GM12874 (cell line): ENCODE results near the gene KIF6.

Source experiments
- TF ChIP-seq, protein P1 (sequence below): IDR thresholded peaks from 2 replicates; pipeline ENCODE4 v1.5.1; 2011; ENCODE audit warnings: low read depth, mild to moderate bottlenecking, control low read depth, low read length, moderate library complexity; ENCODE audit not compliant: insufficient read depth

Gene KIF6

DNA sequence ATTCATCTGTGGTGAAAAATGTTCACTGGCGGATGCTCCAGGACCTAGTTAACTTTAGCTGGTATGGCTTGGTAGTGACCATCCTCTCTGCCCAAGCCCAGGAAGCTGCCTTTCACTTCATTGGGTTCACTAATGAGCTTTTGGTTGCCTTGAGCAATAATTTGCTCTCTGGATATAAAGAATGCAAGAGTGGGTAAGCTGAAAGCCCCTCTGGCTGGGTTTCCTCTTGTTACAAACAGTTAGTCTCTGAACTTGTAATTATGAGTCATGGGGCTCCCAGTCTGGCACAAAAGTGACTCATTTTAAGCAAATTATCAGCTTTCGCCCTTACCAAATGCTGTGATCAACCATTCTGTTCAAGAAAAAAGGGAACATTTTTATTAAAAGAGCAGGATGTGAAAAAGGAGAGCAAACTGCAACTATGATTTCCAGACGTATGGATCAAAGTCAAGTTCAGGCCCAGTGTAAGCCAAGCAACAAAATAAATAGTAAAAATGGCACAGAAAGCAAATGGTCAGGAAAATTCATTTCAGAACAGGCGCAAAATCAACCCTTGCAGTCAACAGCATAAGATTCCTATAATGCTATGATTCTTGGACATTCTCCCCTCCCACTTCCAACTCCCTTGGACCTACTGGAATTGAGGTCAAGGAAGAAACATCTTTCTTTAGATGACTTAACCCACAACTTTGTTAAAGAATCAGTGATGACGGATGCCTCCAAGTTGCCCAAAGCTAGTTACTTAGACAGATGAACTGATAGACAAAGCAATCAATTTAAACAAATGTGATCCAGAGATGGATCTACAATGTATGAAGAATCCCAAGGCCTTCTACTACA lies 272.7 kb downstream of the KIF6 start:
- TF ChIP-seq, protein P1, sequence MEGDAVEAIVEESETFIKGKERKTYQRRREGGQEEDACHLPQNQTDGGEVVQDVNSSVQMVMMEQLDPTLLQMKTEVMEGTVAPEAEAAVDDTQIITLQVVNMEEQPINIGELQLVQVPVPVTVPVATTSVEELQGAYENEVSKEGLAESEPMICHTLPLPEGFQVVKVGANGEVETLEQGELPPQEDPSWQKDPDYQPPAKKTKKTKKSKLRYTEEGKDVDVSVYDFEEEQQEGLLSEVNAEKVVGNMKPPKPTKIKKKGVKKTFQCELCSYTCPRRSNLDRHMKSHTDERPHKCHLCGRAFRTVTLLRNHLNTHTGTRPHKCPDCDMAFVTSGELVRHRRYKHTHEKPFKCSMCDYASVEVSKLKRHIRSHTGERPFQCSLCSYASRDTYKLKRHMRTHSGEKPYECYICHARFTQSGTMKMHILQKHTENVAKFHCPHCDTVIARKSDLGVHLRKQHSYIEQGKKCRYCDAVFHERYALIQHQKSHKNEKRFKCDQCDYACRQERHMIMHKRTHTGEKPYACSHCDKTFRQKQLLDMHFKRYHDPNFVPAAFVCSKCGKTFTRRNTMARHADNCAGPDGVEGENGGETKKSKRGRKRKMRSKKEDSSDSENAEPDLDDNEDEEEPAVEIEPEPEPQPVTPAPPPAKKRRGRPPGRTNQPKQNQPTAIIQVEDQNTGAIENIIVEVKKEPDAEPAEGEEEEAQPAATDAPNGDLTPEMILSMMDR, result no peak

DNA sequence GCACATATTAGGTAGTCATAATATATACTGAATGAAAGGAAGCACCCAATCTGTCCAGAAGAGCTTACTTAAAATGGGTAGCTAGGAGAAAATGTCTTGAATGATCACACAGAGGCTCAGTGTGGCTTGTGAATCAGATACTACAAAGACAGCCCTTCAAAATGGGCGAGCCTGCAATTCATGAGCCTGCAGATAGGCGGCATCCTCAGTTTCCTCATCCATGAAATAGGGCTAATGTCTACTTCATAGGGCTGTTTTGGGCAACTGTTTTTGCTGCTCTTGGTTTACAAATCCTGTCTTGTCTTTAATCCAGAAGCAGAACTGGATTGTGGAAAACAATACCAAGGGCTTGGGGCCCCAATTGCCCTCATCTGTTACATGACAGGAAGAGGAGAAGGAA lies 273.4 kb downstream of the KIF6 start:
- TF ChIP-seq, protein P1, result peak; percentile 83

GRCh38 chr6:39449022-39449421 lies 276.2 kb downstream of the KIF6 start:
- TF ChIP-seq, protein P1, result no peak

GRCh38 chr6:39446909-39447308 lies 278.3 kb downstream of the KIF6 start:
- TF ChIP-seq, protein P1, result no peak

- TF ChIP-seq, protein P1, result no peak
These were observed 279.5 kb downstream of the KIF6 start for GRCh38 chr6:39445667-39446066.

DNA sequence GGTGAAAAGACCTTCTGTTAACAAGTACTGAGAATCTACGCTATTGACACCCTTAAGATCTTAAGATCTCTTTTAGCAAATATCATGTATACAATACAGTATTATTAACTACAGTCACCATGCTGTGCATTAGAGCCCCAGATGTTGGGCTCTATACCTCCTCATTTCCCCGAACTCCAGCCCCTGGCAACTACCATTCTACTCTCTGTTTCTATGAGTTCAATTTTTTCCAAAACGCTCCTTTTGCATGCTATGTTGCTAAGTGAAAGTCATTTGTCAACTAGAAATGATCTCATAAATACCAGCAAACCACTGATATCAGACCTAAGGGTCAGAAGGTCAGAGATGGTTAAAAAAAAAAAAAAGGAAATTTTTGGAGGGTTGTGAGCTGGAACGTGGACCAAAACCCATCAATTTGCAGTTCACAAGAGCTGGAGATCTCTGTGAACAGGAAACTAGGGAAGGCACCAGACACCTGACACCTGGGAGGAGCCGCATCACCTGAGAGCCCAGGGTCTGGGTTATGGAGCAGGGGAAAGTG lies 280.7 kb downstream of the KIF6 start:
- TF ChIP-seq, protein P1, result no peak

DNA sequence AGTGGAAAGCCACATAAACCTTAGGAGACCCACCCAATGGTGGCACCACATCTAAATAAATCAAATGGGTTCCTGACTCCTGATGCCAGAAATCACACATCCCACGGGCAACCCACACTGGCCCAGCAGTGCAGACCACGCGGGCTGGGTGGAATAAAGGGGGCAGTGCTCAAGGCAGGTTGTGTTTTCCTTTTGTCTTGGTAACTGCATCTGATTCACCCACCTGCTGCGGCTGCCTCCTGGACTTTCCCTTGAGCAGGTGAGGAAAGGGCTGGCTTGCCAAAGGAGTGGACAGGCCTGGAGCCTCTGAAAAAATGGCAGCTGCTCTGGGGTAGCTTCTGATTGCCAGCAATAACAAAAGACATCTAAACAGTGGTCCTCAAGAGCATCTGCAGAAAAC lies 283.2 kb downstream of the KIF6 start:
- TF ChIP-seq, protein P1, result no peak
